Cardiac muscle cell (in vitro differentiated cells and primary cell): Measurements from ENCODE around the gene PRRG4. TPM values are rescaled to one million over a fixed set of nuclear protein-coding genes. Genes with fewer than 3 reads are reported as not detected.

Source experiments
- DNase-seq, 2 donors: peaks; one replicate each; pipeline versions ENCODE4 v3.0.0 to v3.0.0-alpha.2; 2010 to 2017; ENCODE audit warnings: low read depth in 1 of 2, low spot score in 1 of 2
- H3K27ac ChIP-seq: fragments of 200-600 bp; sonication (generic); 2 replicates; pipeline ENCODE4 v1.5.1; 2016
- H3K27me3 ChIP-seq: fragments of 200-600 bp; sonication (generic); 2 replicates; pipeline ENCODE4 v1.6.0; 2016; ENCODE audit warnings: control low read depth
- H3K36me3 ChIP-seq: fragments of 200-600 bp; sonication (generic); 2 replicates; pipeline ENCODE4 v1.5.1; 2016; ENCODE audit warnings: control low read depth
- H3K4me1 ChIP-seq: fragments of 200-600 bp; sonication (generic); 2 replicates; pipeline ENCODE4 v1.8.1; 2017; ENCODE audit warnings: low read depth, mild to moderate bottlenecking, mixed run types
- H3K4me3 ChIP-seq: fragments of 200-600 bp; sonication (generic); 2 replicates; pipeline ENCODE4 v1.5.1; 2016; ENCODE audit warnings: mild to moderate bottlenecking
- H3K9me3 ChIP-seq: fragments of 200-600 bp; sonication (generic); 2 replicates; pipeline ENCODE4 v1.5.1; 2017; ENCODE audit warnings: low read depth, mild to moderate bottlenecking, control low read depth
- polyA plus RNA-seq: library from polyadenylated mRNA; unstranded; fragments of >200 nt; fragmentation: Nextera tagmentation; extraction: Ambion mirVana; gene quantifications from 2 replicates; pipeline ENCODE4 v1.2.1, GENCODE V29; 2016
- total RNA-seq: library from RNA; depleted of rRNA; stranded (reverse); fragments of >200 nt; gene quantifications from 2 replicates; pipeline ENCODE4 v1.2.3, GENCODE V29; 2016
- TF ChIP-seq, protein P1 (sequence below): IDR thresholded peaks from 2 replicates; pipeline ENCODE4 v1.5.1; 2012; ENCODE audit warnings: low read depth, mild to moderate bottlenecking, low read length

The PRRG4 gene
- total and polyA plus RNA-seq, 2 experiments from 2014 or later: not detected

DNA sequence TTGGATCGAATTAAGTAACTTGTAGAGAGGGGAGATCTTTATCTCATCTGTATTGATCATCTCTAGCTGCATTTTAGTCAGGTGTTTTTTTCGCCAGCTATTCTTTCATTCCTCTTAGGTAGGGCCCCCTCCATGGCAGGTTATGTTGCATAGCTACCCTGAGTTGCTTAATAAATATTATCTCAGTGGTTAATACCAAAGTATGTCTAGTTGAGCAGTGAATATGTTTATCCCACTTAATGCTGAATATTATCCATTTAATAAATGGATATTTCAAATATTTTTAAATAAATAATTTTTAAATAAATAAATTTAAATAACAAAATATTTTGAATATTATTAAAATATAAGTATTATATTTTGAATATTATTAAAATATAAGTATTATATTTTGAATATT is 9.6 kb downstream of the PRRG4 start:
- H3K36me3 ChIP-seq: no peaks in the 10 kb centered on the region
- H3K27me3 ChIP-seq: no peaks in the 10 kb centered on the region
- no peak overlapping the region for H3K27ac ChIP-seq
- no peak overlapping the region for H3K4me3 ChIP-seq
- H3K9me3 ChIP-seq: no peaks in the 10 kb centered on the region
- TF ChIP-seq, protein P1, sequence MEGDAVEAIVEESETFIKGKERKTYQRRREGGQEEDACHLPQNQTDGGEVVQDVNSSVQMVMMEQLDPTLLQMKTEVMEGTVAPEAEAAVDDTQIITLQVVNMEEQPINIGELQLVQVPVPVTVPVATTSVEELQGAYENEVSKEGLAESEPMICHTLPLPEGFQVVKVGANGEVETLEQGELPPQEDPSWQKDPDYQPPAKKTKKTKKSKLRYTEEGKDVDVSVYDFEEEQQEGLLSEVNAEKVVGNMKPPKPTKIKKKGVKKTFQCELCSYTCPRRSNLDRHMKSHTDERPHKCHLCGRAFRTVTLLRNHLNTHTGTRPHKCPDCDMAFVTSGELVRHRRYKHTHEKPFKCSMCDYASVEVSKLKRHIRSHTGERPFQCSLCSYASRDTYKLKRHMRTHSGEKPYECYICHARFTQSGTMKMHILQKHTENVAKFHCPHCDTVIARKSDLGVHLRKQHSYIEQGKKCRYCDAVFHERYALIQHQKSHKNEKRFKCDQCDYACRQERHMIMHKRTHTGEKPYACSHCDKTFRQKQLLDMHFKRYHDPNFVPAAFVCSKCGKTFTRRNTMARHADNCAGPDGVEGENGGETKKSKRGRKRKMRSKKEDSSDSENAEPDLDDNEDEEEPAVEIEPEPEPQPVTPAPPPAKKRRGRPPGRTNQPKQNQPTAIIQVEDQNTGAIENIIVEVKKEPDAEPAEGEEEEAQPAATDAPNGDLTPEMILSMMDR: no peak
- H3K4me1 ChIP-seq: no peaks in the 10 kb centered on the region
- DNase-seq: no peak

DNA sequence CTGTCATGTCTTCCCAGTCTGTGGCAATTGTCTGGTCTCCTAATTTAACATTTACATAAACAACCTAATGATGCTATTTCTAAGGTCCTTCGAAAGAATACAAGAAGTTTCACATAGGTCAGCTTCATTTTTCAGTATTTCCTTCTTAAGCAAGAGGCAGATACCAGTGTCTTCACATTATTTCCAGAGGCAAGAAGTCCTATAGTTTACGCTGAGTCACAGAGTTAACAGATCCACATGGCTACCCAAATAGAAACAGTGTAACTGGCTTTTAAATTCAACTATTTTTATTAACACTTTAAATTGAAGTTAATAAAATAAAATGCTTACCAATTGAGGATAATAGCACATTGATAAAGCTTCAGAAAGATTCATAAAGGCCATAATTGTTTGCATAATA is 10.9 kb downstream of the PRRG4 start:
- Histone ChIP-seq H3K27ac (no peak overlapping the region), H3K4me3 (no peak overlapping the region), H3K9me3 (no peaks in the 10 kb centered on the region), H3K4me1 (no peaks in the 10 kb centered on the region), H3K27me3 (no peaks in the 10 kb centered on the region), H3K36me3 (no peaks in the 10 kb centered on the region)
- DNase-seq: no peak
- TF ChIP-seq, protein P1: no peak

DNA sequence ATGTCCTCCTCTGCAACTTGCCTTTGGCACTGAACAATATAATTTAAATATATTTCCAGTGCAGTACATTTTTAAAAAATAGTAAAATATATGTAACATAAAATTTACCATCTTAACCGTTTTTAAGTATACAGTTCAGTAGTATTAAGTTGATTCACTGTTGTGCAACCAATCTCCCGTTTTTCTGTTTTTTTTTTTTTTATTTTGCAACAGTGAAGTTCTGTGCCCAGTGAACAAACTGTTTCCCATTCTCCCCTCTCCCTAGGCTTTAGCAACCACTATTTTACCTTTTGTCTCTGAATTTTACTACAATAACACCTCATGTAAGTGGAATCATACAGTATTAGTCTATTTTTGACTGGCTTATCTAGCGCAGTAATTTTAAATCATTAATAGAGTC is 13.8 kb downstream of the PRRG4 start:
- no peaks in the 10 kb centered on the region for H3K9me3 ChIP-seq
- H3K36me3 ChIP-seq: no peaks in the 10 kb centered on the region
- H3K27me3 ChIP-seq: no peaks in the 10 kb centered on the region
- no peak for DNase-seq
- H3K27ac ChIP-seq: no peak overlapping the region
- TF ChIP-seq, protein P1: no peak
- H3K4me1 ChIP-seq: no peaks in the 10 kb centered on the region
- no peak overlapping the region for H3K4me3 ChIP-seq

DNA sequence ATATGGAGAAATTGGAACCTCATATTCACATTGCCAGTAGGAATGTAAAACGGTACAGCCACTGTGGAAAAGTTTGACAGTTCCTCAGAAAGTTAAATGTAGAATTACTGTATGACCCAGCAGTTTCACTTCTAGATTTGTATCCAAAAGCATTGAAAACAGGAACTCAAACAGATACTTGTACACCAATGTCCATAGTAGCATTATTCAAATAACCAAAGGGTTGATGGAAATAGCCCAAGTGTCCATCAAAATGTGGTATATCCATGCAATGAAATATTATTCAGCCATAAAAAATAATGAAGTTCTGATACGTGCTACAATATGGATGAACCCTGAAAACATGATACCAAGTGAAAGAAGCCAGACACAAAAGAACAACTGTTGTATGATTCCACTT is 17.8 kb downstream of the PRRG4 start:
- no peak for DNase-seq
- no peaks in the 10 kb centered on the region for H3K27me3 ChIP-seq
- TF ChIP-seq, protein P1: no peak
- no peak overlapping the region for H3K4me3 ChIP-seq
- H3K4me1 ChIP-seq: no peaks in the 10 kb centered on the region
- no peaks in the 10 kb centered on the region for H3K9me3 ChIP-seq
- H3K36me3 ChIP-seq: no peaks in the 10 kb centered on the region
- no peak overlapping the region for H3K27ac ChIP-seq

DNA sequence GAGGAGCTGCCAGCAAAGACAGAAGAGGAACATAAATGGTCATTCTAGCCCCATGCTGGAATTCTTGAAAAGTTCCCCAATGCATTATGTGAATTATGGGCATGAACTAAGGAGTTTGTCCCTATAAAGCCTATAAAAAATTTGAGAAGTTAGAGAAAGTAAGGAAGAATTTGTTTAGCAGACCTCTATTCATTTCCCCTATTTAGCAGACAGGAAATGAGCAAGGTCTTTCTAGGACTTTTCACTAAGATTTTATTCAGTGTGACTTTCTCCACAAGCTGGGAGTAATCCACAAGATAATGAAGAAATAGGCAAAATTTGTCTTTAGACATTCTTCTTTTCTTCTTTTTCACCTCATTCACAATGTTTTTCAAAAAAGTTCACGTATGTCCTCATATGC is 20.0 kb downstream of the PRRG4 start:
- Histone ChIP-seq H3K27ac (no peak overlapping the region), H3K4me1 (no peaks in the 10 kb centered on the region), H3K36me3 (no peaks in the 10 kb centered on the region), H3K4me3 (no peak overlapping the region), H3K9me3 (no peaks in the 10 kb centered on the region), H3K27me3 (no peaks in the 10 kb centered on the region)
- TF ChIP-seq, protein P1: no peak
- no peak for DNase-seq

DNA sequence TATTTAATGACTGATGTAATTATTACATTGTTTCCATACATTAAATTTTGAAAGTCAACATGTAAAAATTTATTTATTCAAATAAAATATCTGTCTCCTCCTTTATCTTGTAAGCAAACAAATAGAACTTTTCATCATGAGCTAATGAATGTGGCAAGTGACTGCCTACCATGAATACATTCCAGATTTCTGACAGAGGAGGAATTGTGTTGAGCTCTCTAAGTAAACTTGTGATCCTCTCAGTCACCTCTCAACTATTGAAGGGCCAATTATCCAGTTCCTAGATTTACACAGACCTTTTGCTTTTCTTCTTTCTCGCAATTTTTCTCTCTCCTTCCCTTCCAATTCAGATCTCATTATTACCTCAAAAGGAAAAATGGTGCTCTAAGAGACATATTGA is 21.5 kb downstream of the PRRG4 start:
- Histone ChIP-seq H3K27me3 (peaks cover 3% of the 10 kb centered on the region), H3K4me1 (no peaks in the 10 kb centered on the region), H3K36me3 (no peaks in the 10 kb centered on the region), H3K9me3 (no peaks in the 10 kb centered on the region), H3K4me3 (no peak overlapping the region), H3K27ac (no peak overlapping the region)
- TF ChIP-seq, protein P1: no peak
- DNase-seq: no peak
